VCaP (cell line): ENCODE data around the gene SCYL2.

Experiments used
- H3K27ac ChIP-seq: fragments of 450-650 bp; 2 replicates; pipeline ENCODE4 v1.5.1; 2017
- TF ChIP-seq, protein P1 (sequence below): fragments of 450-650 bp; conservative IDR thresholded peaks from 2 replicates; pipeline ENCODE4 v1.5.1; 2017; ENCODE audit warnings: mild to moderate bottlenecking, moderate library complexity

Gene SCYL2

DNA sequence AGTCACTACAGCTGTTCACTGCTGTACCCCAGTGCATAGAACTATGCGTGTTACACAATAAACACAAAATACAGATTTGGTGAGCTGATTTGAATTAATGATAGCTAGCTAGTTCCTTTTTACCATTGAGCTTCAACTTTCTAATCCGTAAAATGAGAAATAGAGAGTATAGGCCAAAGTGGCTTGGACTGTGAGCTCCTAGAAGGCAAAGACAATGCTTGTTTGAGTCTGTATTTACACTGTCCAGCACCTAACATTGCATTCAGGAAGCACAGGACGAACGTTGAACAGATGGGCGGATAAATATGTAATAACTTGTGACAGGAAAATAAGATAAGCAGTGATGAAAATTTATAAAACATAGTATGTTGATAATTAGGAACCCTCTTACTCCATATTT lies 121.4 kb downstream of the SCYL2 start:
- TF ChIP-seq, protein P1, sequence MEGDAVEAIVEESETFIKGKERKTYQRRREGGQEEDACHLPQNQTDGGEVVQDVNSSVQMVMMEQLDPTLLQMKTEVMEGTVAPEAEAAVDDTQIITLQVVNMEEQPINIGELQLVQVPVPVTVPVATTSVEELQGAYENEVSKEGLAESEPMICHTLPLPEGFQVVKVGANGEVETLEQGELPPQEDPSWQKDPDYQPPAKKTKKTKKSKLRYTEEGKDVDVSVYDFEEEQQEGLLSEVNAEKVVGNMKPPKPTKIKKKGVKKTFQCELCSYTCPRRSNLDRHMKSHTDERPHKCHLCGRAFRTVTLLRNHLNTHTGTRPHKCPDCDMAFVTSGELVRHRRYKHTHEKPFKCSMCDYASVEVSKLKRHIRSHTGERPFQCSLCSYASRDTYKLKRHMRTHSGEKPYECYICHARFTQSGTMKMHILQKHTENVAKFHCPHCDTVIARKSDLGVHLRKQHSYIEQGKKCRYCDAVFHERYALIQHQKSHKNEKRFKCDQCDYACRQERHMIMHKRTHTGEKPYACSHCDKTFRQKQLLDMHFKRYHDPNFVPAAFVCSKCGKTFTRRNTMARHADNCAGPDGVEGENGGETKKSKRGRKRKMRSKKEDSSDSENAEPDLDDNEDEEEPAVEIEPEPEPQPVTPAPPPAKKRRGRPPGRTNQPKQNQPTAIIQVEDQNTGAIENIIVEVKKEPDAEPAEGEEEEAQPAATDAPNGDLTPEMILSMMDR: no peak
- H3K27ac ChIP-seq: no peak overlapping the region
